Inferior parietal cortex (tissue), 1 donor: ENCODE measurements around the gene PPIE.

ENCODE experiments used
- DNase-seq: peaks from one replicate; pipeline ENCODE4 v3.0.0-alpha.2; 2016; ENCODE audit errors: extremely low spot score

Gene PPIE

GRCh38 chr1:39720094-39720999, 18.3 kb upstream of the PPIE start:
- peak; percentile 89 for DNase-seq

- DNase-seq: no peak
Observed at GRCh38 chr1:39721664-39722063, 17.0 kb upstream of the PPIE start.

- DNase-seq: no peak
Observed at GRCh38 chr1:39722495-39722894, 16.2 kb upstream of the PPIE start.

GRCh38 chr1:39726600-39726999, 12.1 kb upstream of the PPIE start:
- no peak for DNase-seq

GRCh38 chr1:39727221-39727931, 11.3 kb upstream of the PPIE start:
- no peak for DNase-seq

- no peak for DNase-seq
Observed at GRCh38 chr1:39727932-39728317, 10.8 kb upstream of the PPIE start.

- DNase-seq: peak; percentile 33
Observed at GRCh38 chr1:39729030-39729429, 9.7 kb upstream of the PPIE start.

GRCh38 chr1:39729842-39730241, 8.8 kb upstream of the PPIE start:
- DNase-seq: no peak

GRCh38 chr1:39732730-39733129, 6.0 kb upstream of the PPIE start:
- no peak for DNase-seq

- peak; percentile 45 for DNase-seq
Observed at GRCh38 chr1:39733161-39733560, 5.5 kb upstream of the PPIE start.

- DNase-seq: no peak
Observed at GRCh38 chr1:39735731-39736130, 3.0 kb upstream of the PPIE start.

GRCh38 chr1:39737546-39738169, 1.0 kb upstream of the PPIE start:
- no peak for DNase-seq

- no peak for DNase-seq
Observed at GRCh38 chr1:39745016-39745670, 6.5 kb downstream of the PPIE start.

- DNase-seq: no peak
Observed at GRCh38 chr1:39751595-39751994, 12.9 kb downstream of the PPIE start.

- no peak for DNase-seq
Observed at GRCh38 chr1:39752703-39753102, 14.0 kb downstream of the PPIE start.

- DNase-seq: no peak
Observed at GRCh38 chr1:39753132-39754025, 14.7 kb downstream of the PPIE start.

- DNase-seq: no peak
Observed at GRCh38 chr1:39754026-39754570, 15.4 kb downstream of the PPIE start.

- DNase-seq: no peak
Observed at GRCh38 chr1:39754906-39755504, 16.3 kb downstream of the PPIE start.

- DNase-seq: no peak
Observed at GRCh38 chr1:39755965-39756659, 17.4 kb downstream of the PPIE start.

- DNase-seq: no peak
Observed at GRCh38 chr1:39757501-39757900, 18.8 kb downstream of the PPIE start.
